GM18867 (cell line): ENCODE results near the gene MC4R.
"Not testable (repeated sequence)": the region's sequence is repeated elsewhere in the genome, so short reads cannot be mapped to it uniquely, and the experiment has no call there.

Experiments used
- ATAC-seq: cut with Tn5 transposase; IDR thresholded peaks from one replicate; pipeline ENCODE4 v1.9.1; 2021; ENCODE audit warnings: mild to moderate bottlenecking, moderate library complexity; ENCODE audit not compliant: unreplicated experiment

Gene MC4R

DNA sequence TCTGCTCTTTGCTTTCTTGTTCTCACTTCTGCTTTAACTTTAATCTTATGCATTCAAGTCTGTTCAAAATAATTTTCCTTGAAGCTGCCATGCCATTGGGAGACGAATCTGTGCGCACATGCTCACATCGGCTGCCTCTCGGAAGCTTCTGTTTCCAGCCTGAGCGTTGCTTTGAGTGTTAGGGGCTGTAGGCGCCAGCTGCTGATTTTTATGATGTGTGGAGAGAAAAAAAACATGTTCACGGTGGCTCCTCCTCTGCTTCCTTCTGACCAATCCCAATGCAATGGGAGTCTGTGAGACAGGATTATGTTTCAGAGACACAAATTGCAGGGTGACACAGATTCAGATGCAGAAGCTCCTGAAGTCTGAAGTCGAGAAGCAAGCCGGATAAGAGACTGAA, at the start of gene MC4R:
Gene MC4R (minus strand): TSS at position 180 of the 400 bp plus-strand sequence. CDS start 426 bp downstream, outside the sequence.
- ATAC-seq = peak; percentile 47

DNA sequence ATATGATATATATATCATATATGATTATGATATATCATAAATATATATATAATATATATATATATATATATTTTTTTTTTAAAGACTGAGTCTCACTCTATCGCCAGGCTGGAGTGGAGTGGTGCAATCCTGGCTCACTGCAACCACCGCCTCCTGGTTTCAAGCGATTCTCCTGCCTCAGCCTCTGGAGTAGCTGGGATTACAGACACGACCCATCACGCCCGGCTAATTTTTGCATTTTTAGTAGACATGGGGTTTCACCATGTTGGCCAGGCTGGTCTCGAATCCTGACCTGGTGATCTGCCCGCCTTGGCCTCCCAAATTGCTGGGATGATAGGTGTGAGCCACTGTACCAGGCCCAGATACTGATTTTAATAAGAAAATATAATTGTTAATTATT, 49.7 kb upstream of the MC4R start:
- not testable (repeated sequence) for ATAC-seq

DNA sequence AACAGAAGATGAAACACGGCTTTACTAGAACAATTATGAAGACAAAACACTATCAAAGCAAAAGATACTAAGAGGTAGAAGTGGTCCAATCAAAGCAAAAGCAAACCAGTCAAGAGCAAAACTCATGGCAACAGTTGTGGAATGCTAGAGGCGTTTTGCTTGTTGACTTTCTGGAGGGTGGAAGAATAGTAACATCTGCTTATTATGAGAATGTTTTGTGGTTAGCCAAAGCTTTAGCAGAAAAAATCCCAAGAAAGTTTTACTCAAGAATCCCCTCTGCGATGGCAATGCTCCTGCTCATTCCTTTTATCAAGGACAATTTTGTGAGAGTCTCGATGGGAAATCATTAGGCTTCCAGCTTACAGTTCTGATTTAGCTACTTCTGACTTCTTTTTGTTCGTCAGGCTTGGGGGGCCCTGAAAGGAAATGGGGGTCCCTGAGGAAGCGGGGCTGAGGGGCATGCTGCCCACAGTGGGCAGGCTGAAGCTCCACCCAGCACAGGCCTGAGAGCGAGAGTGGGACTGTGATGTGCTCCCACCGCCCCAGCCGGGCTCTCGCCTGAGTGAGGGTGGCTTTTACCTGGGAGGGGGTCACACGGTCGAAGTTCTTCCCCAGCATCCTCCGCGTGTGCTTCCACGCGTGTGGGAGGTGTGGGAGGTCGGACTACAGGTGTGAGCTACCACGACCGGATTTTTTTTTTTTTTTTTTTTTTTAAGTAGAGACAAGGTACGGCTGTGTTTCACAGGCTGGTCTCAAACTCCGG, 49.0 kb upstream of the MC4R start:
- ATAC-seq = no peak

DNA sequence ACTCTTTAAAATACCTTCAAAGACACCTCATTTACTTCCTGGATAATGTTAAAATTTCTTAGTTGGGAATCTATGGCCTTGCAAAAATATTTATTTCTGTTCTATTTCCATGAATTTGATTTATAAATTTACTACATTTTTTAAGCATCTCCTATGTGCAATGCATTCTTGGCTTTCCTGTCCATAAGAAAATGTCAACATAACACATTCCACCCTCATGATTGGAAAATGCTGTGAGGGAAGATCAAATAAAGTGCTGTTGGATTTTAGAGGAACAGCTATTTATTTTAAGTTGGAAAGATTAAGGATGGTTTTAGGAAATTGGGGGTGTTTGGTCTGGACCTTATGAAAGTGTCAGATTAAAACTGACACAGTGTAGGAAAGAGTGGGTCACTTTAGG, 45.4 kb upstream of the MC4R start:
- ATAC-seq = no peak

DNA sequence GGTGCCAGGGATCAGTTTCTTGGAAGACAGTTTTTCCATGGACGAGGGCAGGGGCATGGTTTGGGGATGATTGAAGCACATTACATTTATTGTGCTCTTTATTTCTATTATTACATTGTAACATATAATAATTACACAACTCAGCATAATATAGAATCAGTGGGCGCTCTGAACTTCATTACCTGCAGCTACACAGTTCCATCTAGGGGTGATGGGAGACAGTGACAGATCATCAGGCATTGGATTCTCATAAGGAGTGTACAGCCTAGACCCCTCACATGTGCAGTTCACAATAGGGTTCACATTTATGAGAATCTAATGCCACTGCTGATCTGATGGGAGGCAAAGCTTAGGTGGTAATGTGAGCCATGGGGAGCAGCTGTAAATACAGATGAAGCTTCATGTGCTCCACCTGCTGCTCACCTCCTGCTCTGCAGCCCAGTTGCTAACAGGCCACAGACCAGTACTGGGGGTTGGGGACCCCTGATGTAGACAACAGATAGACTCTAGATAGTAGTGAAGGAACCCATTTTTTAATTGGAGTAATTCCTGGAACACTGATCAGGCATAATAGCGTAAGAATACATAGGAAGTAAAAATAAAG, 41.5 kb upstream of the MC4R start:
- peak; percentile 81 for ATAC-seq

DNA sequence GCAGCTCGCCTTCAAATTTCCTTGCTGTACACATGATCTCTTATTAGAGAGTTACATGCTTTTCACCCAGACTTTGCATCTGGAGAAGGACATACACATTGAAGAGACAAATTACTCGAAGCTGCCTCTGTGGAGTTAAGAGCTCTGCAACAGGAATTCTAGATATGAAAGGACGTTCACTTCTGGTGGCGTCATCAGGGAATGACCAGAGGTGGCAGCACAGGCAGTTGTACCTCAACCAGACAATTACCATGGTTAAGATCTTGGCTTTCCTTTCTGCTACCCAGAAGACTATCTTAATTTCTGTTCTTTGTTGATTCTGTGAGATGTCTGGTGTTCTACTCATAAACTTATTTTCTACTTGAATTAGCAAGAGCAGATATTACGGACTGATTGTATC, 39.1 kb upstream of the MC4R start:
- no peak for ATAC-seq

DNA sequence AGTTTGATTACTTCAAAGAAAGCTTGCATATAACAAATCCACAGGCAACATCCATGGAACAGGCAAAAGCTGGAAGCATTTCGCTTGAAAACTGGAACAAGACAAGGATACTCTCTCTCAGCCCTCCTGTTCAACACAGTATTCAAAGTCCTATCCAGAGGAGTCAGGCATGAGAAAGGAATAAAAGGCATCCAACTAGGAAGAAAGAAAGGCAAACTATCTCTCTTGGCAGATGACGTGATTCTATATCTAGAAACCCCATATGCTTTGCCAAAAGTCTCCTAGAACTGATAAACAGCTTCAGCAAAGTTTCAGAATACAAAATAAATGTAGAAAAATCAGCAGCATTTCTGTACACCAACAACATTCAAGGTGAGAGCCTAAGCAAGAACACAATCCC, 34.1 kb upstream of the MC4R start:
- no peak for ATAC-seq

DNA sequence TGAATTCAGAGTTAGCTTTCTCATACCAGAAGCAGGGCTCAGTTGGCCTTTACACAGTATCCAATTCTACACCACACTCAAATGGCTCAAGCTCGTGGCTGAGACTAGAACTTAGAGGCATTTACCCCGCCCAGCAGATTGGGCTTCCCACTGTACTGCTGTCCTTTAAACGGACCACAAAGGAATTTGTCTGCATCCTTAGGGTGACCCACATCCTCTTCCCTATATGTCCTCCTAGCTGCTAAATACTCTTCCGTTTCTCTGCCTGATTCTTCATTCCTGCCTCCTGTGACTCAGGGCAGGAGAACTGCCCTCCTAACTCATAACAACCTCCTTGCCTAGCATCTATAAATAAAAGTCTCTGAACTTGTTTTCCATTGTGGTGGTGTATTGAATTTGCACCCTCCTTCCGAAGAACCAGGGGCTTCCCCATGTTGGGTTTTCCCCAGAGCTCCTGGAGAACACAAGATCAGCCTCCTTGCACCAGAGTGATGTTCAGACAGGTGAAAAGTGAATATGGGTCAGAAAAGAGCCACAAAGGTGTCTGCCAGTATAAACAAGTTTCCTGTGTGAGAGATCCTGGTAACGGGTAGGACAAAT, 32.0 kb upstream of the MC4R start:
- ATAC-seq = no peak

DNA sequence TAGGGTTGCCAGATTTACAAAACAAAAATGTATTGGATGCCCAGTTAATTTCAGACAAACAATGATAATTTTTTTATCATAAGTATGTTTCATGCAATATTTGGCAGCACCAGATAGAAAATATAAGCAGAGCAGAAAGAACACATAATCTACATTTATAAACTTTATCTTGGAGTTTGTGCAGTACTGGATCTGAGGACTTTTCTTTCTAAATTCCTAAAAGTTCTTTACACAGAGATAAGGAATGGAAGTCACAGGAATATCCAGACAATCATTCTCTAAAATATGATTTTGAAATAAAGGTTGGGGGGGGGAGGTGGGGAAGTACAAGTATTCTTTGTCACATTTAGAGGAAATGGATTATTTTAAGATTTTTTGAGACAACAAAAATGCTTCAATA, 28.8 kb upstream of the MC4R start:
- no peak for ATAC-seq

DNA sequence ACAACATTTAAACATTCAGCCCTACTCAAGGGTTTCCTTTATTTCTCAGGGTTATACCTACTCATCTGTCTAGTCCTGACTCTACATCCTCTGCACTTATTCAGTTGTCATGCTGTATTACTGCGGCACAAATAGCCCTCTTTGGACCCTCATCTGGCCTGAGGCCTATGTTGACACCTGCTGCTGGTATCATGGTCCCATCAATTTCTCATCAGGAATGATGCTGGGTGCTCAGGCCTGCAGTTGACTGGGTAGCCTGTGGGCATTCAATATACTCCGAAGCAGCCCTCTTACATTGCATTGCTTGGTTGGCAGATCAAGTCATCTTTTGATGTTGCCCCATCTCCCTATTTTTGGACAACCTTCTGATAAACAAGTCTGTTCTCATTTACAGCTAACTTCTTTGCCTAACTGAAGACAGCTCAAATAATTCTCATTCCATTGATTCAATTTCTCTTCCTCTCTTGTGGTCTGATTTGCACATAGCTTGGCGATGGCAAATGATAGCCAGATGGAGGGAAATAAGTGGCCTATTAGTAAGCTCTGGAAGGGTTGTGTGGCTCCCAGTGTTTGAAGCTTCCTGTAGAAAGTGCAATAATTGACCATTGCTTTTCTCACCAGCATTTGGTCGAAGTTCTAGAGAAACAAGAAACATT, 19.1 kb upstream of the MC4R start:
- no peak for ATAC-seq

DNA sequence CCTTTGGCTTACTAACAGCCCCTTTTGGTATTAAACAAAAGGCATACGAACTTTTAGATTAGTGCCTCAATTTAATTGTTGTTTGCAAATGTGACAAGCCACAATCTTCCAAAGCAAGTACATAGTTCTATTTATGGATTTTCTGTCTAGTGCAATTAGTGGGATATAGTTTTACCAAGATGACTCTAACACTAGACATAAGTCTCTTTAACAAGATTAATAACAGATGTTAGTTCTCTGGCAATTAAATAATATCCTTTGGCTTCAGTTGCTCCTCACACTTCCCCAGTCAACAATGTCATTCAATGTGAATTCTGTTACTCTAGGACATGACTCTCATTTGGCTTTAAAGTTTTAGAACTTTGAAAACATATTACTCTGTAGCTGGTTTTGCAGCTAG, 16.7 kb upstream of the MC4R start:
- no peak for ATAC-seq

DNA sequence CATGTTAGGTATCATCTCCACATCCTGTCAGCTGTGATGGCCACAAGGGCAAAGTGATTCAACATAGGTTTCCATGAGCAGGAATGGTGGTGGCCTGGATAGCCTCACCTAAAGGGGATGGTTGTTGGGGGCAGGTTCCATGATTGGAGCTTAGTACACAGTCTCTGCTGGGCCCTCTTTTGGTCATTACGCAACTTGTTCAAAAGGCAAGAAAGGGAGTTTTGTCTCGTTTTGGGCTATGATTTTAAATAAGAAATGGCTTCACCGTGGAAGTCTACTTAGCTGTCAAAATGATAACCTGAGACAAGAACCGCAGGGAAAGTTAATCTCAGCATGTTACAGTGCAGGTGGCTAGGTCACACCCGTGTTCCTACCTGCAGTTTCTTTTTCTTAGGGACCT, 13.1 kb upstream of the MC4R start:
- no peak for ATAC-seq

DNA sequence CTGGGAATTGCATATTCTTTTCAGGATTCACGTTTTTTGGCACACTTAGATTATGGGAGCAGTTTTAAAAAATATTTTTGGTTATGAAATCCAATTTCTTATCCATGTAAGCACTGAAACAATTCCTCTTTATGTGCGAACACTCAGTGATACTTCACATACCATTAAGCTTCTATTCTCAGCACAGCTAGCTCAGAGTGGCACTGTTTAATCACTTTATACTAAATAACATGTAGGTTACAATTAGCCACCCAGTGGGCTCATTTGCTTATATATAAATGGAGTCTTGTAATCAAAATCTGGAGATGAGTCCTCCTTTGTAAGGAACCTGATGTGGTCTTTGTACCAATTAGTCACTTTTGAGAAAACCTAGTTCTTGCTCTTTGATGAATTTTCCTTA, 11.3 kb upstream of the MC4R start:
- ATAC-seq = no peak

DNA sequence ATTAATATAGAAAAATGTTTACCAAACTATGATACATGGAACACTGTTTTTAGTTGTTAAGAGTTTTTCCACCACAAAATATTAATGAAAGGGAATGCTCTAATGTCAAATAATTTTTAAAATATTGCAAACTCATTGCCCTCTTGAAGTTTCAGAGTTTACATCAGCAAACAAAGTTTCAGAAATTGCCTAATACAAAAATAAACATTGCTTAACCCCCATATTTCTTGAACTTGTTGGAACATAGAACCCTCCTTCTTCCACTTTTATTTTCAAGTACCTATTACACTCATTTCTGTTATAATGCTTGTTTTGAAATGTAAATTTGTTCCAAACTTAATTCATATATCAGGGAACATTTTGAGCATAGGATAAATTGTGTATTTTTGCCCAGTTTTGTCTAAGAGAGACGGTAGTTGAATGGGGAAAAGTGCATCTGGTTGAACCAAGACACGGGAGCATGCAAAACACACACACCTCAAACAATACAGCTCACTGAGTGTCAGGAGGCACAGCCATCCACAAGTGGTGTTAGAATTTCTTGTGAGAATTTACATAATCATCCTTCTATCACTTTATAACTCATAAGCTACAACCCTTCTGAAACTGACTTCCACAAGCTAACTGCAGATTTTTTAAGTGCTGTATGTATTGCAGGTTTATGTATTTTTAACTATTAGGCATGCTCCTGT, 5.3 kb upstream of the MC4R start:
- ATAC-seq = no peak

DNA sequence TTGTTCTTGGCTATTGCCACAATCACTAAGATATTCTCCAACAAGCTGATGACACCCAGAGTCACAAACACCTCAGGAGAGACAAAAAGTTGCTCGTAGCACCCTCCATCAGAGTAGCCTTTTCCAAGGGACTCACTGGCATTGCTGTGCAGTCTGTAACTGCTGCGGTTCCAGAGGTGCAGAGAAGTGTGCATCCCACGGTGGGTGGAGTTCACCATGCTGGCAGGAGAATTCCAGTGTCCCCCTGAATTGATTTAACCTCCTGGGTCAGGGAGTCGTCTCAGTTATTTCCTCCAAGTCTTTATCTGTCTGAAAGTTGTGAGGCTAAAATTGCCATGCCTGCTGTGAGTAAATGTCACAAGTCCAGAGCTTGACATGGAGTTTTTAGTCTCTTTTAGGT, 443 bp downstream of the MC4R start:
- ATAC-seq = no peak

DNA sequence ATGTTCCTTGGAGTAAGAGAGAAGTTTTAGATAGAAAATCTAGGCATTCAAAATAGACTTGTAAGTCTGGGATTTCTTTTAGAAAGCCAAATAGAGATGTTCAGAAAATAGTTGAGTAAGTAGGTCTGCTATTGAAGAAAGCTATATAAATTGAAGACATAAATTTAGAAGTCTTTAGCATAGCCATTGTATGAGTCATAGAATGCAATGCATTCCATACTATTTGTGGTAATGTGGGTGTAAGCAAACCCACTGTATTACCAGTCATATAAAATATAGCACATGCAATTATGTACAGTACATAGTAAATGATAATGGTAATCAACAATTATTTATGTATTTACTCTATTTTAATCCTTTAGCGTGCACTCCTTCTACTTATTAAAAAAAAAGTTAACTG, 14.1 kb downstream of the MC4R start:
- no peak for ATAC-seq

DNA sequence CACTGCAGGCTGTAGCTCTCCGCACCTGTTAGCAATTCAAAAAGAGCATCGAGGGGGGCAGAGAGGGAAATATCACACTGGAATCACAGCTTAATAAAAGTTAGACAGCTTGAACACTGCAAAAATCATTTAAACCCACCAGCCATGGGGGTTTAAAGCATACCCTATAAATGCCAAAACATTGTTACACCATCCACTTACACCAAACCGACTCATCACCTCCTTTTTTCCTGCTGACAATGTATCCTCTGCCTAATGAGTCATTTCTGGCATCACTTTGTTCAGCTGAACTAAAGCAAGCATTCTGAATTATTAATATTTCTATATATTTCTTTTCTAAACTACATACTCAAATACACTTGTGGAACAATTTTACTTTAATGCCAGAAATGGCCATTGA, 21.6 kb downstream of the MC4R start:
- no peak for ATAC-seq

DNA sequence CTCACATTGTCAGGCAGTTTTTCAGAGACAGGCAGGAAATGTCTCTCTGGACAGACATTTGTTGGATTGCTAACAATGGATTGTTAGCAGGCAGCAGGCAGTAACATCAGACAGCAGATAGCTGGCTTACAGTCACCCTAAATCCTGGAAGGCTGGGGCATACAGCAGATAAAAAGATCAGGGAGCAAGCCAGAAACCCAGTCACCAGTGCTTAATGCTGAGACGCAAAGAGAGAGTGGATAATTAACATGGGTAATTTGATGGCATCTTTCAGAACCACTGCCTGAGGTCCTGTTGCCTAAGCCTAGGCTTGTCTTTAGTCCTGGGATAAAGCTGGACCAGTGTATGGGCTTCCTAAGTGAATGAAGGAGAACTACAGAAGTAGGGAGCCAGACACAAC, 22.4 kb downstream of the MC4R start:
- no peak for ATAC-seq

DNA sequence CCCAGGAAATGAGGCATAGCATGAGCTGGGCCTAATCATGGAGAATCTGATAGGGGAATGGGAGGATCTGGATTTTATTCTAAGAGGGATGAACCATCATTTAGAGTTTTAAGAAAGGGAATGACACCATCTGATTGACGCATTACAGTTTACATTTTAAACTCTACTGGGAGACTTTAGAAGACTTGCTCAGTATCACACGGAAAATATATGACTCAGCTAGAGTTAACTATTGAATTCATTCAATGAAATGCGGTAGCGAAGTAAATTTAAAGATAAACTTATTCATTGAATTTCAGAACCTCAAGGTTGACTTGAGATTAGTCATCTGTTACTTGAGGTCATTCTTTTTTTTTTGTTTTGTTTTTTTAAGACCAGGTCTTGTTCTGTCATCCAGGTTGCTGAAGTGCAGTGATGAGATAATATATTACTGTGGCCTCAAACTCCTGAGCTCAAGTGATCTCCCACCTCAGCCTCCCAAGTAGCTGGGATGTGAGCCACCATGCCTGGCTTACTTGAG, 25.0 kb downstream of the MC4R start:
- ATAC-seq = no peak

DNA sequence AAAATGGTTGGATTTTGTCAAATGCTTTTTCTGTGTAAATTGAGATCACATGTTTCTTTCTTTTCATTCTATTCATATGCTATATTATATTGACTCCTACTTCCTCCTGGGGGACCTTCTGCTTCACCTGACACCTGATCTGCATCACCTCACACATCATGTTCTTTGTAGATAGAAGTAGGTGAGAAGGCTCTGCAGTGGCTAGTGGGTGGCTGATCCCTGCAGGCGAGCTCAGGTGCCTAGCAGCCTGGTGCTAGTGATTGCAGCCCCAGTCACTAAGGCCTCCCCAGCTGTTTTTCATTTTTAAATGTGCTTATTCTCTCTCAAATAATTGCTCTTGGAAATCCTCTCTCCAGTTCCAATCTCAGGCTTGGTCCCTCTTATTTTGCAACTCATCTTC, 33.6 kb downstream of the MC4R start:
- ATAC-seq = no peak

DNA sequence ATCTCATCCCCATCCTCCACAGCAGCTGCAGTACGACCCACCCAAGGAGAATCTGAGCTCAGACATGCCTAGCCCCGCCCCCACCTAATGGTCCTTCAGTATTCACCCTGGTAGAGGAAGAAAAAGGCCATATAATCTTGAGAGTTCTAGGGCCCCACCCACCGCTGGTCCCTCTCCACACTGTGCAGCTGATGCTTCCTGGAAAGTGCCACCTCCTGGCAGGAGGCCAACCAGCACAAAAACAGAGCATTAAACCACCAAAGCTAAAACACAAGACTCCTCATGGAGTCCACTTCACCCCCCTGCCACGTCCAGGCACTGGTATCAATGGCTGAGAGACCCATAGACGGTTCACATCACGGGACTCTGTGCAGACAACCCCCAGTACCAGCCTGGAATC, 40.7 kb downstream of the MC4R start:
- ATAC-seq = no peak
